Measurements from ENCODE around the gene RCC2.

- TF ChIP-seq, protein P1, sequence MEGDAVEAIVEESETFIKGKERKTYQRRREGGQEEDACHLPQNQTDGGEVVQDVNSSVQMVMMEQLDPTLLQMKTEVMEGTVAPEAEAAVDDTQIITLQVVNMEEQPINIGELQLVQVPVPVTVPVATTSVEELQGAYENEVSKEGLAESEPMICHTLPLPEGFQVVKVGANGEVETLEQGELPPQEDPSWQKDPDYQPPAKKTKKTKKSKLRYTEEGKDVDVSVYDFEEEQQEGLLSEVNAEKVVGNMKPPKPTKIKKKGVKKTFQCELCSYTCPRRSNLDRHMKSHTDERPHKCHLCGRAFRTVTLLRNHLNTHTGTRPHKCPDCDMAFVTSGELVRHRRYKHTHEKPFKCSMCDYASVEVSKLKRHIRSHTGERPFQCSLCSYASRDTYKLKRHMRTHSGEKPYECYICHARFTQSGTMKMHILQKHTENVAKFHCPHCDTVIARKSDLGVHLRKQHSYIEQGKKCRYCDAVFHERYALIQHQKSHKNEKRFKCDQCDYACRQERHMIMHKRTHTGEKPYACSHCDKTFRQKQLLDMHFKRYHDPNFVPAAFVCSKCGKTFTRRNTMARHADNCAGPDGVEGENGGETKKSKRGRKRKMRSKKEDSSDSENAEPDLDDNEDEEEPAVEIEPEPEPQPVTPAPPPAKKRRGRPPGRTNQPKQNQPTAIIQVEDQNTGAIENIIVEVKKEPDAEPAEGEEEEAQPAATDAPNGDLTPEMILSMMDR (conservative IDR thresholded peaks at IDR 0.05; ENCODE audit: low read length): no peak
- no peak for TF ChIP-seq EZH2phosphoT487 (IDR thresholded peaks at IDR 0.05; ENCODE audit: borderline replicate concordance, low read depth, low read length)
Measured at GRCh38 chr1:17466359-17466758, 26.9 kb upstream of the RCC2 start.

Data from OCI-LY7 (cell line).